Left ventricle myocardium inferior (tissue), 1 donor: ENCODE data around the gene FAM184A. TPM values are rescaled to one million over a fixed set of nuclear protein-coding genes. Genes with fewer than 3 reads are reported as not detected.

ENCODE experiments used
- DNase-seq: peaks from one replicate; pipeline ENCODE4 v3.0.0-alpha.2; 2020
- H3K27ac ChIP-seq: fragments of 200-600 bp; replicated peaks from 2 replicates; pipeline ENCODE4 v1.8.0; 2021
- H3K27me3 ChIP-seq: fragments of 200-600 bp; 2 replicates; pipeline ENCODE4 v1.8.0; 2021; ENCODE audit warnings: low read depth
- H3K36me3 ChIP-seq: fragments of 200-600 bp; 2 replicates; pipeline ENCODE4 v1.8.0; 2021
- H3K4me1 ChIP-seq: fragments of 200-600 bp; 2 replicates; pipeline ENCODE4 v1.8.0; 2021
- H3K4me3 ChIP-seq: fragments of 200-600 bp; 2 replicates; pipeline ENCODE4 v1.8.0; 2021; ENCODE audit warnings: mild to moderate bottlenecking, moderate library complexity
- H3K9me3 ChIP-seq: fragments of 200-600 bp; replicated peaks from 2 replicates; pipeline ENCODE4 v1.8.0; 2021
- intact Hi-C: fragments of 100-400 bp; cut with micrococcal nuclease; formaldehyde crosslinking; loops from one replicate; pipeline ENCODE4 v1.11.0; 2022
- total RNA-seq: library from RNA; stranded (reverse); fragmentation: NEBNext Ultra II Directional; extraction: Animal tissue kit (Norgen Biotek cat#: 25700); gene quantifications from one replicate; pipeline ENCODE4 v1.2.1, GENCODE V29; 2021
- TF ChIP-seq, protein P1 (sequence below): fragments of 200-600 bp; IDR thresholded peaks from 2 replicates; pipeline ENCODE4 v1.8.0; 2021; ENCODE audit warnings: antibody characterized with exemption, mild to moderate bottlenecking, borderline replicate concordance
- donor health status: DM: no; HTN: yes; CAD: no; lungs with severe emphysema.

Gene FAM184A
- total RNA-seq, 1 donor from 2014 or later: 0.93 TPM

DNA sequence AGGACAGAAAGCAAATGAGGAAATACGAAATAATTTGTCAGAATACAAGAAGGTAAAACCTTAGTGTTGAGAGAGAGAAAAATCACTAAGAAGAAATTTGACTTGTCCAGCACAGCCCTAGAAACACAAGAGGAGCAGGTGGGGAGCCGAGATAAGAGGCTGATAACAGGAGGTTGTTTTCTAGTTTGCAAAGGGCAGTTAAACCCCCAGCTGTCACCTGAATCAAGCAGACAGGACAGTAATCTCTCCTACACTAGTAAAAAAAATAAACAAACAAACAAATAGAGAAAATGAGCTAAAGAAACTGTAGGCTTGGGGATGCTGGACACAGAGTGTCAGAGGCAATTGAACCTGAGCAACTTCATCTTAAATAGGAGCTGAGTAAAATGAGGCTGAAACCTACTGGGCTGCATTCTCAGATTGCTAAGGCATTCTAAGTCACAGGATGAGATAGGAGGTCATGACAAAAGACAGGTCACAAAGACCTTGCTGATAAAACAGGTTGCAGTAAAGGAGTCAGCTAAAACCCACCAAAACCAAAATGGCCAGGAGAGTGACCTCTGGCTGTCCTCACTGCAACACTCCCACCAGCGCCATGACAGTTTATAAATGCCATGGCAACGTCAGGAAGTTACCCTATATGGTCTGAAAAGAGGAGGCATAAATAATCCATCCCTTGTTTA is 40.4 kb downstream of the FAM184A start:
- TF ChIP-seq, protein P1, sequence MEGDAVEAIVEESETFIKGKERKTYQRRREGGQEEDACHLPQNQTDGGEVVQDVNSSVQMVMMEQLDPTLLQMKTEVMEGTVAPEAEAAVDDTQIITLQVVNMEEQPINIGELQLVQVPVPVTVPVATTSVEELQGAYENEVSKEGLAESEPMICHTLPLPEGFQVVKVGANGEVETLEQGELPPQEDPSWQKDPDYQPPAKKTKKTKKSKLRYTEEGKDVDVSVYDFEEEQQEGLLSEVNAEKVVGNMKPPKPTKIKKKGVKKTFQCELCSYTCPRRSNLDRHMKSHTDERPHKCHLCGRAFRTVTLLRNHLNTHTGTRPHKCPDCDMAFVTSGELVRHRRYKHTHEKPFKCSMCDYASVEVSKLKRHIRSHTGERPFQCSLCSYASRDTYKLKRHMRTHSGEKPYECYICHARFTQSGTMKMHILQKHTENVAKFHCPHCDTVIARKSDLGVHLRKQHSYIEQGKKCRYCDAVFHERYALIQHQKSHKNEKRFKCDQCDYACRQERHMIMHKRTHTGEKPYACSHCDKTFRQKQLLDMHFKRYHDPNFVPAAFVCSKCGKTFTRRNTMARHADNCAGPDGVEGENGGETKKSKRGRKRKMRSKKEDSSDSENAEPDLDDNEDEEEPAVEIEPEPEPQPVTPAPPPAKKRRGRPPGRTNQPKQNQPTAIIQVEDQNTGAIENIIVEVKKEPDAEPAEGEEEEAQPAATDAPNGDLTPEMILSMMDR: no peak
- Histone ChIP-seq H3K36me3 (no peaks in the 10 kb centered on the region), H3K9me3 (no peaks in the 10 kb centered on the region), H3K4me1 (peaks cover 17% of the 10 kb centered on the region), H3K27ac (no peak overlapping the region), H3K27me3 (no peaks in the 10 kb centered on the region), H3K4me3 (no peak overlapping the region)
- no peak for DNase-seq
- intact Hi-C loops: no loop called here

DNA sequence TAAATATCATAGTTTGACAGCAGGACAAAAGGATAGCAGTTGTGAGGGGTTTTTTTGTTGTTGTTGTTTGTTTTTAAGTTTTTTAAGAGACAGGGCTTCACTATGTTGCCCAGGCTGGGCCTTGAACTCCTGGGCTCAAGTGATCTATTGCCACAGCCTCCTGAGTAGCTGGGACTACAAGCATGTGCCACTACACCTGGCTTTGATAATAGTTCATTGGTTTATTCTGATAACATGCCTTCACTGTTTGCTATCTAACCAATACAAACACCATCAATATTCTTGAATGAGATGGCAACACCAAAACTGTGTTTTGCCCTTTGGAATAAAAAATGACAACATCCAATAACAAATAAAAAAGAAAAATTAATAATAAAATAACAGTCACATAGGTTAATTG is 41.2 kb downstream of the FAM184A start:
- intact Hi-C loops: no loop called here
- Histone ChIP-seq H3K4me3 (no peak overlapping the region), H3K9me3 (no peaks in the 10 kb centered on the region), H3K27me3 (no peaks in the 10 kb centered on the region), H3K4me1 (peaks cover 17% of the 10 kb centered on the region), H3K36me3 (no peaks in the 10 kb centered on the region), H3K27ac (no peak overlapping the region)
- no peak for DNase-seq
- TF ChIP-seq, protein P1: no peak

DNA sequence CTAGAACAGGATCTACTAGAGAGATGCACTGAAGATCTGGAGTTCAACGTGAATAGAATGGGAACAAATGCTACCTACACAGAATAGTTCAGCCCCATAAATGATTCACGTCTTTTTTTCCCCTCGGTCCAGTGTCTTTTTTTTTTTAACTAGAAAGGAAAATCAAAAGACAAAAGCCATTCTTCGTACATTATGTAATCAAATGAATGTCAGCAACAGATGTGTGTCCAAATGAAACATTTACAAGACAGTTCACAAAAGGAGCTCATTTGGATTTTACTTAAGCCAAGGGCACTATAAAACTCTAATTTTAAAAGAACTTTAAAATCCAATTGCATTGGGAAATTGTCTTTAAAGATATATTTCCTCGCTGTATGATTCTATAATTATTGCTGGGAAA is 42.4 kb downstream of the FAM184A start:
- Histone ChIP-seq H3K4me3 (no peak overlapping the region), H3K36me3 (no peaks in the 10 kb centered on the region), H3K27ac (no peak overlapping the region), H3K27me3 (no peaks in the 10 kb centered on the region), H3K4me1 (peaks cover 17% of the 10 kb centered on the region), H3K9me3 (no peaks in the 10 kb centered on the region)
- TF ChIP-seq, protein P1: no peak
- intact Hi-C loops: no loop called here
- DNase-seq: no peak

DNA sequence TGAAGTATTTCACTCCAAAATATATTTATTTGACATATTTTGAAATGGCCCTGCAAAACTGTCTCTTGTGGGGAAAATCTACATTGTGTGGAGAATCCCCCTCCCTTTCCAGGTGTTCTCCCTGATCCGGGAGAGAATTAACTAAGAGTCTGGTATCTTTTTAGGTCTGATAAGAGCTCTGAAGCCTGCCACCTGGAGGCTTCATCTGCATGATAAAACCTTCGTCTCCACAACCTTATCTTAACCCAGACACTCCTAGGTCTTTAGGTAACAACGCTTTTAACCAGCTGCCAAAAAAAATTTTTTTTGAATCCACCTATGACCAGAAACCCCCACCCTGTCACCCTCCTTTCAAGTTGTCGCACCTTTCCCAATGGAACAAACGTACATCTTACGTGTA is 43.0 kb downstream of the FAM184A start:
- intact Hi-C loops: no loop called here
- Histone ChIP-seq H3K27ac (peak overlapping the region; percentile 25), H3K27me3 (no peaks in the 10 kb centered on the region), H3K4me1 (peaks cover 17% of the 10 kb centered on the region), H3K4me3 (no peak overlapping the region), H3K36me3 (no peaks in the 10 kb centered on the region), H3K9me3 (no peaks in the 10 kb centered on the region)
- TF ChIP-seq, protein P1: no peak
- DNase-seq: no peak

DNA sequence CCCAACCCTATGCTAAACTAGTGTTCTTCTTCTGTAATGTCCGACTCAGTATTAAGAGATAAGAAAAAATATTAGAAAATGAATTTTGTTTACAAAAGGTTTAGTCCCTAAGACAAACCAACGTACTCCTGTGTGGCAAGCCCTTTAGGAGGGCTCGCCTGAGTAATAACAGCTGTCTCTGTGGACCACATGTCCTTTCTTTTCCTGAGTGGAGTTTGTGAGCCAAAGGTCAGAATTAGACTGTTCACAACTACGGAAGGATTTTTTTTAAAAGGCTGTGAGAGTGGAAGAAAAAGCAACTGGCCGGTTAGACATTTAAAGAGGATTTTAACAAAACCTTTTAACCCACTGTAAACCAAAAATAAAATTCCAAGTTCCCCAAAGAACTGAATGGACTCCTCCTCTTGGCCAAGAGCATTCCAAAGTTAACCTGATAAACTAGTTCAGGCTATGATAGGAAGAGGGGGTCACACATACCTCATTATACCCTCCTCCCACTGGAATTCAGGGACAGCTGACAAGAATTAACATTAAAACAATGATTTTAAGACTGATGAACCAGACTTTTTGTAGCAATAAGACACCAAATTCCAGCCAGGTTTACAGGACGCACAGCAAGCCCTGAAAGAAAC is 43.5 kb downstream of the FAM184A start:
- intact Hi-C loops: no loop called here
- Histone ChIP-seq H3K27me3 (no peaks in the 10 kb centered on the region), H3K36me3 (no peaks in the 10 kb centered on the region), H3K4me1 (peaks cover 17% of the 10 kb centered on the region), H3K27ac (peak overlapping the region; percentile 25), H3K4me3 (peak overlapping the region; percentile 10), H3K9me3 (no peaks in the 10 kb centered on the region)
- DNase-seq: no peak
- TF ChIP-seq, protein P1: no peak
